ENCODE data around the gene FOXP2. TPM values are rescaled to one million over a fixed set of nuclear protein-coding genes. Genes with fewer than 3 reads are reported as not detected.

Gene FOXP2
- total and polyA plus RNA-seq, 9 of the 15 experiments (the other 6 are each of a cell fraction or from before 2014, with no cell fraction given), result not detected

GRCh38 chr7:114708646-114709045 lies 294.0 kb downstream of the FOXP2 start:
- no peaks in the 10 kb centered on the region for H3K9me1 ChIP-seq (ENCODE audit: control insufficient read depth, insufficient read depth, low read length)
- no peaks in the 10 kb centered on the region for H3K4me1 ChIP-seq (replicated peaks in 1 of 2; ENCODE audit: control insufficient read depth in 2 of 2, insufficient read depth in 2 of 2, low read length in 2 of 2)
- FAIRE-seq, result no peak
- no peak for TF ChIP-seq MTA2 (IDR thresholded peaks at IDR 0.05; ENCODE audit: low read depth)
- no peak for TF ChIP-seq FOXA1 (IDR thresholded peaks at IDR 0.05; ENCODE audit: borderline replicate concordance)
- no peak for TF ChIP-seq ASH1L (IDR thresholded peaks at IDR 0.05; ENCODE audit: borderline replicate concordance, low read depth, partially characterized antibody)
- no peak for TF ChIP-seq TAF9B (IDR thresholded peaks at IDR 0.05; ENCODE audit: partially characterized antibody)
- no peak for TF ChIP-seq CREB3L1 (IDR thresholded peaks at IDR 0.05; ENCODE audit: borderline replicate concordance, low read depth)
- no peak for TF ChIP-seq BCL6 (CRISPR knock-in tag; IDR thresholded peaks at IDR 0.05)
- no peak for TF ChIP-seq PHB (CRISPR knock-in tag; IDR thresholded peaks at IDR 0.05)
- TF ChIP-seq MAZ (CRISPR knock-in tag; conservative IDR thresholded peaks at IDR 0.05 in 1 of 2, IDR thresholded peaks at IDR 0.05 in 1 of 2), result no peak
- no peak for TF ChIP-seq ZNF449 (CRISPR knock-in tag; IDR thresholded peaks at IDR 0.05)
- TF ChIP-seq ATF3 (IDR thresholded peaks at IDR 0.05), result no peak
- no peak for TF ChIP-seq ATF3 (CRISPR knock-in tag; conservative IDR thresholded peaks at IDR 0.05)
- TF ChIP-seq ZNF174 (CRISPR knock-in tag; IDR thresholded peaks at IDR 0.05), result no peak
- no peak for TF ChIP-seq CEBPB (tag; IDR thresholded peaks at IDR 0.05)
- TF ChIP-seq ZNF12 (CRISPR knock-in tag; IDR thresholded peaks at IDR 0.05), result no peak
- TF ChIP-seq THAP12 (CRISPR knock-in tag; IDR thresholded peaks at IDR 0.05), result no peak
- TF ChIP-seq KLF1 (tag; IDR thresholded peaks at IDR 0.05), result no peak
- no peak for TF ChIP-seq BDP1 (IDR thresholded peaks at IDR 0.05; ENCODE audit: insufficient read depth, insufficient read length)
- H3K9ac ChIP-seq (ENCODE audit: insufficient read depth in 1 of 2, low read depth in 2 of 2, low read length in 2 of 2), result no peak overlapping the region
- no peaks in the 10 kb centered on the region for H3K79me2 ChIP-seq (ENCODE audit: control insufficient read depth, insufficient read depth, low read length)
- no peak overlapping the region for H3K4me3 ChIP-seq
- H3K9me3 ChIP-seq (replicated peaks; ENCODE audit: control insufficient read depth, insufficient read depth, low read depth, low read length), result no peaks in the 10 kb centered on the region
- H3K27ac ChIP-seq (ENCODE audit: extremely low read depth, low read depth, low read length), result no peak overlapping the region
- CTCF ChIA-PET (ENCODE audit: low intra/inter-chr PET ratio), result no interaction called here
- no TSS peak for BruUV-seq (replicated peaks)
- H3K4me2 ChIP-seq (ENCODE audit: insufficient read depth, low read length), result no peak overlapping the region
- no peaks in the 10 kb centered on the region for H4K20me1 ChIP-seq (replicated peaks; ENCODE audit: control insufficient read depth, insufficient read depth, low read length)
- in situ Hi-C loops (cut with MboI) (no loop called here), intact Hi-C loops (cut with micrococcal nuclease) (no loop called here)
- WGBS (ENCODE audit: insufficient coverage, low coverage, missing lambda C conversion rate), result 4% methylated on average over 6 of the region's 6 CpGs
- peak in 1 of 4 experiments; percentile 2 for DNase-seq (ENCODE audit: extremely low read depth in 1 of 4, low spot score in 3 of 4)
- POLR2A ChIA-PET, result no interaction called here
- H2AFZ ChIP-seq (ENCODE audit: low read depth, low read length), result no peak overlapping the region
- no peak for ATAC-seq
- no peaks in the 10 kb centered on the region for H3K27me3 ChIP-seq (ENCODE audit: control insufficient read depth in 2 of 2, insufficient read depth in 2 of 2, low read length in 2 of 2)
- H3K36me3 ChIP-seq (ENCODE audit: control insufficient read depth, insufficient read depth, low read length), result no peaks in the 10 kb centered on the region
